ENCODE data around the gene PRKCZ.

PRKCZ gene

GRCh38 chr1:2107586-2108212 lies 57.5 kb downstream of the PRKCZ start:
- TF ChIP-seq SIN3A (IDR thresholded peaks at IDR 0.05; ENCODE audit: borderline replicate concordance, insufficient read depth, low read length), result no peak
- TF ChIP-seq POLR2AphosphoS5 (IDR thresholded peaks at IDR 0.05; ENCODE audit: low read depth, low read length), result no peak
- no peak for TF ChIP-seq TAF1 (IDR thresholded peaks at IDR 0.05; ENCODE audit: borderline replicate concordance, insufficient read depth, low read length)
- no peak for TF ChIP-seq FOXP2 (optimal IDR thresholded peaks at IDR 0.05; ENCODE audit: borderline replicate concordance, extremely low read depth, extremely low read length, insufficient read depth)
- no peak for TF ChIP-seq REST (IDR thresholded peaks at IDR 0.05; ENCODE audit: insufficient read depth in 1 of 2, low read depth in 2 of 2, low read length in 2 of 2)

GRCh38 chr1:2108213-2108876 lies 58.1 kb downstream of the PRKCZ start:
- TF ChIP-seq FOXP2 (optimal IDR thresholded peaks at IDR 0.05; ENCODE audit: borderline replicate concordance, extremely low read depth, extremely low read length, insufficient read depth), result no peak
- TF ChIP-seq SIN3A (IDR thresholded peaks at IDR 0.05; ENCODE audit: borderline replicate concordance, insufficient read depth, low read length), result no peak
- no peak for TF ChIP-seq POLR2AphosphoS5 (IDR thresholded peaks at IDR 0.05; ENCODE audit: low read depth, low read length)
- TF ChIP-seq TAF1 (IDR thresholded peaks at IDR 0.05; ENCODE audit: borderline replicate concordance, insufficient read depth, low read length), result no peak
- TF ChIP-seq REST (IDR thresholded peaks at IDR 0.05; ENCODE audit: insufficient read depth in 1 of 2, low read depth in 2 of 2, low read length in 2 of 2), result no peak

GRCh38 chr1:2108877-2109580 lies 58.8 kb downstream of the PRKCZ start:
- TF ChIP-seq REST (IDR thresholded peaks at IDR 0.05; ENCODE audit: insufficient read depth in 1 of 2, low read depth in 2 of 2, low read length in 2 of 2) (no peak), POLR2AphosphoS5 (IDR thresholded peaks at IDR 0.05; ENCODE audit: low read depth, low read length) (no peak), SIN3A (IDR thresholded peaks at IDR 0.05; ENCODE audit: borderline replicate concordance, insufficient read depth, low read length) (no peak), FOXP2 (optimal IDR thresholded peaks at IDR 0.05; ENCODE audit: borderline replicate concordance, extremely low read depth, extremely low read length, insufficient read depth) (no peak), TAF1 (IDR thresholded peaks at IDR 0.05; ENCODE audit: borderline replicate concordance, insufficient read depth, low read length) (no peak)

GRCh38 chr1:2109581-2110021 lies 59.4 kb downstream of the PRKCZ start:
- TF ChIP-seq SIN3A (IDR thresholded peaks at IDR 0.05; ENCODE audit: borderline replicate concordance, insufficient read depth, low read length), result no peak

GRCh38 chr1:2110191-2110737 lies 60.1 kb downstream of the PRKCZ start:
- no peak for TF ChIP-seq REST (IDR thresholded peaks at IDR 0.05; ENCODE audit: insufficient read depth in 1 of 2, low read depth in 2 of 2, low read length in 2 of 2)
- TF ChIP-seq SIN3A (IDR thresholded peaks at IDR 0.05; ENCODE audit: borderline replicate concordance, insufficient read depth, low read length), result no peak
- no peak for TF ChIP-seq TAF1 (IDR thresholded peaks at IDR 0.05; ENCODE audit: borderline replicate concordance, insufficient read depth, low read length)
- no peak for TF ChIP-seq FOXP2 (optimal IDR thresholded peaks at IDR 0.05; ENCODE audit: borderline replicate concordance, extremely low read depth, extremely low read length, insufficient read depth)
- TF ChIP-seq POLR2AphosphoS5 (IDR thresholded peaks at IDR 0.05; ENCODE audit: low read depth, low read length), result no peak

Data from PFSK-1 (cell line).